Measurements from ENCODE around the gene RBM26. TPM values are rescaled to one million over a fixed set of nuclear protein-coding genes. Genes with fewer than 3 reads are reported as not detected.

RBM26 gene
- total RNA-seq, 1 donor from 2014 or later, result 42.6 TPM

DNA sequence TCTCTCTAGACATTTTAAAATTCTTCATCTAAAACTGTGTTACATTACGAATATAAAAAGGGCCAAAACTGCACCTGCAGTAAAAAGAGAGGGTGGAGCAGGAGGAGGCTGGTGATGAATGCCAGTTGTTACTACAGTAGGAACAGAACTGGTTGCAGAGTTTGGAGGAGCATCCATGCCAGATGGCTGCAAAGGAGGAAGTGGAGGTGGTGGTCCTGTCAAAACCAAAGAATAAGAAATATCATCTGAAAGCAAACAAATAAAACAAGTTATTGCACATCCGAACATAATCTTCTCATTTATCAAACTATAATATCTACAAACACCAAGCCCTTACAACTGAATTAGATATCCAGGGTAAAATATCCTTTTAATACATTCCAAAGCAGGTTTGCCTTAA, 40.1 kb downstream of the RBM26 start:
- Histone ChIP-seq H3K4me3 (ENCODE audit: insufficient read depth, low read depth, low read length) (no peak overlapping the region), H4K20me1 (ENCODE audit: insufficient read depth, low read length) (no peaks in the 10 kb centered on the region), H3K9me3 (ENCODE audit: insufficient read depth, low read depth, low read length) (no peaks in the 10 kb centered on the region), H3K9ac (ENCODE audit: low read length) (no peak overlapping the region), H3K27me3 (ENCODE audit: insufficient read depth, low read length) (no peaks in the 10 kb centered on the region), H3K36me3 (ENCODE audit: insufficient read depth, low read length) (peaks cover 35% of the 10 kb centered on the region), H3K79me2 (ENCODE audit: insufficient read depth, low read length) (peaks cover 7% of the 10 kb centered on the region), H3K27ac (ENCODE audit: low read depth, low read length) (no peak overlapping the region), H3K4me2 (ENCODE audit: low read length) (no peak overlapping the region), H3K4me1 (ENCODE audit: insufficient read depth, low read length) (no peaks in the 10 kb centered on the region), H2AFZ (ENCODE audit: low read depth, low read length) (no peak overlapping the region)
- Mint-ChIP-seq H3K4me3 (ENCODE audit: unreplicated experiment) (no peak overlapping the region), H3K36me3 (ENCODE audit: low read depth, unreplicated experiment) (peaks cover 10% of the 10 kb centered on the region), H3K4me1 (ENCODE audit: low read depth, unreplicated experiment) (peaks cover 7% of the 10 kb centered on the region), H3K27ac (ENCODE audit: unreplicated experiment) (no peak overlapping the region), H3K9me3 (ENCODE audit: unreplicated experiment) (no peaks in the 10 kb centered on the region), H3K27me3 (ENCODE audit: low read depth, unreplicated experiment) (no peaks in the 10 kb centered on the region)
- DNase-seq (ENCODE audit: low read depth) (no peak), FAIRE-seq (no peak)
- TF ChIP-seq EZH2 (IDR thresholded peaks at IDR 0.05; ENCODE audit: insufficient read depth, low read length), result no peak
- TF ChIP-seq, protein P1, sequence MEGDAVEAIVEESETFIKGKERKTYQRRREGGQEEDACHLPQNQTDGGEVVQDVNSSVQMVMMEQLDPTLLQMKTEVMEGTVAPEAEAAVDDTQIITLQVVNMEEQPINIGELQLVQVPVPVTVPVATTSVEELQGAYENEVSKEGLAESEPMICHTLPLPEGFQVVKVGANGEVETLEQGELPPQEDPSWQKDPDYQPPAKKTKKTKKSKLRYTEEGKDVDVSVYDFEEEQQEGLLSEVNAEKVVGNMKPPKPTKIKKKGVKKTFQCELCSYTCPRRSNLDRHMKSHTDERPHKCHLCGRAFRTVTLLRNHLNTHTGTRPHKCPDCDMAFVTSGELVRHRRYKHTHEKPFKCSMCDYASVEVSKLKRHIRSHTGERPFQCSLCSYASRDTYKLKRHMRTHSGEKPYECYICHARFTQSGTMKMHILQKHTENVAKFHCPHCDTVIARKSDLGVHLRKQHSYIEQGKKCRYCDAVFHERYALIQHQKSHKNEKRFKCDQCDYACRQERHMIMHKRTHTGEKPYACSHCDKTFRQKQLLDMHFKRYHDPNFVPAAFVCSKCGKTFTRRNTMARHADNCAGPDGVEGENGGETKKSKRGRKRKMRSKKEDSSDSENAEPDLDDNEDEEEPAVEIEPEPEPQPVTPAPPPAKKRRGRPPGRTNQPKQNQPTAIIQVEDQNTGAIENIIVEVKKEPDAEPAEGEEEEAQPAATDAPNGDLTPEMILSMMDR (IDR thresholded peaks at IDR 0.05; ENCODE audit: insufficient read depth, low read depth, low read length), result no peak

DNA sequence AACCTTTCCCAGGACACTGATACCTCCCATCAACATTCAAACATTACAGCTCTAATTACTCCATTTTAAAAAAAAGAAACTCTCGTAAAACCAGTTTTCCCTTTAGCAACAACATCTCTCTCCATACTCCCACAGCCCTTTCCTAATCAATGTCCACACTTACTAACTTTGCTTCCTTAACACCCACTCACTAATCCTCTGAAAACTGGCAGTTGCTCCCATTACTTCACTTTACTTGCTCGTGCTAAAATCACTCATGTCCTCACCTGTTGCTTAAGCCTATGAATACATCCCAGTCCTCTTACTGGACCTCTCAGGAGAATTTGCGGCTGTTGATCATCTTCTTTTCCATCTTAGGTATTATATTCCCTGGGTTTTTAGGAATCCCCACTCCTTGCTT, 44.8 kb downstream of the RBM26 start:
- Histone ChIP-seq H3K9me3 (ENCODE audit: insufficient read depth, low read depth, low read length) (no peaks in the 10 kb centered on the region), H3K4me1 (ENCODE audit: insufficient read depth, low read length) (no peaks in the 10 kb centered on the region), H3K4me3 (ENCODE audit: insufficient read depth, low read depth, low read length) (no peak overlapping the region), H2AFZ (ENCODE audit: low read depth, low read length) (no peak overlapping the region), H3K79me2 (ENCODE audit: insufficient read depth, low read length) (no peaks in the 10 kb centered on the region), H3K27me3 (ENCODE audit: insufficient read depth, low read length) (no peaks in the 10 kb centered on the region), H3K36me3 (ENCODE audit: insufficient read depth, low read length) (peaks cover 25% of the 10 kb centered on the region), H3K27ac (ENCODE audit: low read depth, low read length) (no peak overlapping the region), H3K9ac (ENCODE audit: low read length) (no peak overlapping the region), H3K4me2 (ENCODE audit: low read length) (no peak overlapping the region), H4K20me1 (ENCODE audit: insufficient read depth, low read length) (no peaks in the 10 kb centered on the region)
- peaks cover 9% of the 10 kb centered on the region for H3K4me1 Mint-ChIP-seq (ENCODE audit: low read depth, unreplicated experiment)
- TF ChIP-seq EZH2 (IDR thresholded peaks at IDR 0.05; ENCODE audit: insufficient read depth, low read length), result no peak
- TF ChIP-seq, protein P1 (IDR thresholded peaks at IDR 0.05; ENCODE audit: insufficient read depth, low read depth, low read length), result no peak
- no peak overlapping the region for H3K27ac Mint-ChIP-seq (ENCODE audit: unreplicated experiment)
- DNase-seq (ENCODE audit: low read depth), result no peak
- H3K4me3 Mint-ChIP-seq (ENCODE audit: unreplicated experiment), result no peak overlapping the region
- H3K9me3 Mint-ChIP-seq (ENCODE audit: unreplicated experiment), result no peaks in the 10 kb centered on the region
- peaks cover 5% of the 10 kb centered on the region for H3K36me3 Mint-ChIP-seq (ENCODE audit: low read depth, unreplicated experiment)
- no peak for FAIRE-seq
- no peaks in the 10 kb centered on the region for H3K27me3 Mint-ChIP-seq (ENCODE audit: low read depth, unreplicated experiment)

DNA sequence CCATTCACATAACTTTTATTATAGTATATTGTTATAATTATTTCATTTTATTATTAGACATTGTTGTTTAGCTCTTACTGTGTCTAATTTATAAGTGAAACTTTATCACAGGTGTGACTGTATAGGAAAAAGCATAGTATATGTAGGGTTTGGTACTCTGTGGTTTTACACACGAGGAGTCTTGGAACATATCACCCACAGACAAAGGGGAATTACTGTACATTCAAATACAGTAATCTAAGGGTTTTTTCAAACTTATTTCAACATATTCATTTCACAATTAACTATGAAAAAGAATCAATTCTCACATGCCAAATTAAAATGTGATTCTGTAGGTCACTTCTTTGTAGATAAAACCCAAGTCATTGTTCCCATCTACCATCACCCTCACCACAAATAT, 46.0 kb downstream of the RBM26 start:
- no peaks in the 10 kb centered on the region for H3K4me1 ChIP-seq (ENCODE audit: insufficient read depth, low read length)
- H3K27me3 Mint-ChIP-seq (ENCODE audit: low read depth, unreplicated experiment), result no peaks in the 10 kb centered on the region
- no peak overlapping the region for H3K4me2 ChIP-seq (ENCODE audit: low read length)
- no peaks in the 10 kb centered on the region for H3K9me3 Mint-ChIP-seq (ENCODE audit: unreplicated experiment)
- H3K9me3 ChIP-seq (ENCODE audit: insufficient read depth, low read depth, low read length), result no peaks in the 10 kb centered on the region
- DNase-seq (ENCODE audit: low read depth), result no peak
- no peaks in the 10 kb centered on the region for H4K20me1 ChIP-seq (ENCODE audit: insufficient read depth, low read length)
- TF ChIP-seq EZH2 (IDR thresholded peaks at IDR 0.05; ENCODE audit: insufficient read depth, low read length), result no peak
- TF ChIP-seq, protein P1 (IDR thresholded peaks at IDR 0.05; ENCODE audit: insufficient read depth, low read depth, low read length), result no peak
- H3K27me3 ChIP-seq (ENCODE audit: insufficient read depth, low read length), result no peaks in the 10 kb centered on the region
- H3K36me3 ChIP-seq (ENCODE audit: insufficient read depth, low read length), result peaks cover 17% of the 10 kb centered on the region
- H3K4me3 Mint-ChIP-seq (ENCODE audit: unreplicated experiment), result no peak overlapping the region
- H3K27ac Mint-ChIP-seq (ENCODE audit: unreplicated experiment), result no peak overlapping the region
- H3K4me3 ChIP-seq (ENCODE audit: insufficient read depth, low read depth, low read length), result no peak overlapping the region
- no peaks in the 10 kb centered on the region for H3K79me2 ChIP-seq (ENCODE audit: insufficient read depth, low read length)
- no peak overlapping the region for H3K27ac ChIP-seq (ENCODE audit: low read depth, low read length)
- FAIRE-seq, result no peak
- no peak overlapping the region for H2AFZ ChIP-seq (ENCODE audit: low read depth, low read length)
- H3K4me1 Mint-ChIP-seq (ENCODE audit: low read depth, unreplicated experiment), result peaks cover 10% of the 10 kb centered on the region
- H3K9ac ChIP-seq (ENCODE audit: low read length), result no peak overlapping the region
- peaks cover 5% of the 10 kb centered on the region for H3K36me3 Mint-ChIP-seq (ENCODE audit: low read depth, unreplicated experiment)

All from astrocyte (in vitro differentiated cells and primary cell).